SIG-M5 treated with dmso at 0.1 percent for 504 hours (cell line): Measurements from ENCODE around the gene INSL4.

ENCODE experiments used
- DNase-seq: peaks from one replicate; lab custom pipeline; 2025; ENCODE audit not compliant: unreplicated experiment; lab: John Stamatoyannopoulos, UW

INSL4 gene

GRCh38 chr9:5231212-5231611 lies at the start of gene INSL4:
Gene INSL4, plus strand, starts transcription at chr9:5231419. Its CDS starts 105 bp downstream, at chr9:5231524.
- DNase-seq, result no peak

DNA sequence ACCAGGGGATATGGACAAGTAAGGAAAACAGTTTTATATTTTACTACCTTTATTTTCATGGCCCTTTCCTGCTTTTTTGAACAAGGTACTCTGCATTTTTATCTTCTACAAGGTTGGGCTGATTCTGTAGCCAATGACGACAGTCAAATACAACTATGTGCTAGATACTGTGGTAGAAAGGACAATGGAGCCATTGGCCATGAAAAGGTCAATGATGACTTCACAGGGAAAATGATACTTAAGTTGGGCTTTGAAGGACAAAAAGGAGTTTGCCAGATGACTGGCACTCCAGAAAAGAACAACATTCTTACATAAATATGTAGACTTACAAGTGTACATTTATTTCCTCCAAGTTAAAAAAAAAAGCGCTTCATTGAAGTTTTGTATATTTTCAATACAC lies 46.4 kb upstream of the INSL4 start:
- no peak for DNase-seq

DNA sequence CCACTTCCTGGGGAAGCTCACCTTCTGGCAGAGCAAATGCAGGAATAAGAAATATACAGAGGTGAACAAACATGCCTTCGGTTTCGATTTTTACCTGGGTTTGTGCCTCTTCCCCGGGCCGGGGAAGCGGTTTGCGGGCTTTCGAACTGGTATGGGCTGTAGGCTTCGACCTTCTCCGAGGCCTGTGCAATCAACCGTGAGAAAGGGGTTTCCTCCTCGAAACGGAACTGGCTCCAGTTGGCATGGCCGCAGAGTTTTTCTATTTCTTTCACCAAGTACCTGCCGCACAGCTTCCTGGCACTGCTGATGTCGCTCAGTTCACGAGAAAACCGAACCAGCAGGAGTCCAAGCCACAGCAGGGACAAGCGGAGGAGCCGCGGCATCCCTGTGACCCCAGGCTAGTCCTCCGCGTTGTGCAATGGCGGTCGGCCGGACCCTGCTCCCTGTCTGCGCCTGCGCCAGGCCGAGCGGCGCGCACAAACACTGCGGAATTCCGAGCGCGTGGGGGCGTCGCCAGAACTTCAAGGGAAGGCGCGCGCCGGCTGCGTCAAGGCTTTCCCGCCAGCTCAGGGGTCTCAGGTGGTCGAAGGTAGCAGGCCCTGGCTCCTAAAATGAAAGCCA lies 45.9 kb upstream of the INSL4 start, which contains the start of gene INSL6:
Gene INSL6, minus strand, starts transcription at position 420 of the 621 bp plus-strand sequence. Its CDS starts 37 bp downstream, at position 383.
- no peak for DNase-seq

DNA sequence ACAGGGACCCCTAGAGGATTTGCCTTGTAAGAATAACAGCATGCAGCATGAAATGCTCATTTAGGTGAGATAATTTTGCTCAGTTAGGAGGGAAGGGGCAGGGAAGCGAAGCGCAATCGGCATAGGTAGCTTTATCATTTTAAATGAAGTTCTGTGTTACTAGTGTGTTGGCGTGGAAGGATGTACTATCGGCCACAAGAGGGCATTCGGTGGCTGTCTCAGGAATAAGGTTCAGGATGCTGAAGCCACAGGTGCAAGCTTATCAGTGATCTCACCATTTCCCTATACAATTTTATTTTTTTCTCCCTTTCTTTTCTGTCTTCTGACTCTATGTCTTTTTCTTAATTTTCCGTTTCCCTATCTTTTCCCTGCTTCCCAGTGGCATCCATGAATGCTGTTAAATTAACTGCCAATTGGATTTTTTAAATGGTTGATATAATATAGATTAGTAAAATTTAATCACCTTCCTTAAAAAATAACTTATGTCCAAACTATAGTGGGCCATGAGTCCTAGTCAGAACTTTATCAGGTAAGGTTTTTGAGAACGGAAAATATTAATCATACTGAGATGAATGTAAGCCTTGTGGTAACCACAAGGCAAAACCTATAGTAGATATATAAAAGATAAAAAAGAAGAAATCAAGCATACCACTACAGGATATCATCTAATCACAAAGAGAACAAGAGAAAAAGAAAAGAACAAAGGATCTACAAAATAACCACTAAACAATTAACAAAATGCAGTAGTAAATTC lies 44.6 kb upstream of the INSL4 start:
- peak; percentile 32 for DNase-seq

- DNase-seq, result no peak
Observed at GRCh38 chr9:5188060-5188984, 42.9 kb upstream of the INSL4 start.

DNA sequence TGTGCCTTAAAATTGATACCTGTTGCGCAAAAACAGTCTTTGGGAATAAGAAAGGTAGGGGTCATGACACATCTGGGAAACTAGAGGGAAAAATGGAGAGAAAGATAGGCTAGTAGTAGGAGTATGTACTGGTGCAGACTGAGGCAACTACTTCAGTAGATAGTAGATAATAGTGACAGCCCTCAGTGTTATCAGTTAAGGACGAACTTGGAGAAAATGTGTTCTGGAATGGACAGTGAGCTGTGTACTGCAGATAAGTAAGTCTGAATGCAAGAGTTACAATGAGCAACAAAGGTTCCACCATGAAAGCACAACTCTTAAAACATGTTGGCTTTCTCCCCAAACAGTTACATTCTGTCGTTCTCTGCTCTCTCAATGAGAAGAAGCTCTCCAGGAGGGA lies 39.2 kb upstream of the INSL4 start:
- no peak for DNase-seq

DNA sequence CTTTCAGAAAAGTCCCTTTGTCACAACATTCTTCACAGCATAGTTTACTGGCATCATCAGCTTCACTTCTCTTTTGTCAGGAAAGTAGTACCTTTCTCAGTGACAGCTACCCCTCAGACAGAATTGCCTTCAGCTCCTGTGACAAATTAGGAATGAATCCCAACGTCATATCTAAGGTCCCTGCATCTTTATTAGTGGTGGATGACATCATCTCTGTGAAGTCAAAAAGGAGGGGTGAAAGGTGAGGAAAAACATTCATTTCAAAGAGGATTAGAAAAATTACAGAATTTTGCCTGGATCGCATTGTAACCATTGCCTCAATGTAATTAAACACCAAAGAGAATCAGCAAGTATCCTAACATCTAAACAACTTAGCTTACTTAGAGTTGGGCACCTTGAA lies 37.9 kb upstream of the INSL4 start:
- no peak for DNase-seq

- peak; percentile 1 for DNase-seq
Observed at GRCh38 chr9:5195463-5195862, 35.8 kb upstream of the INSL4 start.

- DNase-seq, result no peak
Observed at GRCh38 chr9:5205071-5205470, 26.1 kb upstream of the INSL4 start.

- no peak for DNase-seq
Observed at GRCh38 chr9:5230554-5230953, 665 bp upstream of the INSL4 start.

DNA sequence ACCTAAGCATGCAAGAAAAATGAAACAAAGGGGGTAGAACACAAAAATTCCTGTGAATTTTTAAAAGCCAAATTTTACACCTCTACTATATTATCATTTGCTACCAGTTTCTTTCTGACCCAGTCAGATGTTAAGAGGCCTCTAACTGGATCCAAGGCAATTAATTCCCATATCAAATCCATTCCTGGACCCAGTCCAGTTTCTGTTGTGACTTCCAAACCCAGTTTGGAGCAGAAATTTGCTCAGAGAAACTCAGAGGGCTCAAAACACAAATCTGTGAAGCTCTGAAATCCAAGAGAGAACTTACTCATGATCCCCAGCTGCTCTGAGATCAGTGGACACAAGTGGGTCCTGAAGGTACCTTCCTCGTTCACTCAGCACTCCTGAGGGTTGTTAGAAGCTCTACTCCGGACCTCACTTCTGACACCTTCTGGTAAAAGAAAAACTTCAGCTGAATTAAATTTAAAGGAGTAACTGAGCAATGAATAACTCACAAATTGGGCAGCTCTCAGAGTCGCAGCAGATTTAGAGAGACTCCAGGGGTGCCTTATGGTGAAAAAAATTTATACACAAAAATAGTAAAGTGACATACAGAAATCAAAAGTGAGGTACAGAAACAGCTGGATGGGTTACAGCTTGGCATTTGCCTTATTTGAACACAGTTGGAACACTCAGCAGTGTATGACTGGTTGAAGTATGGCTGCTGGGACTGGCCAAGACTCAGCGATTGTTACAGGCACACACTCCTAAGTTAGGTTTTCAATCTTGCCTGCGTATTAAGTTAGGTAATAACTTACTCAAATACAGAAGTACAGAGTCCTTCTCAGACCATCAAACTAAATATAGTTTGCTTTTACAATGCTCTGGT lies 32.4 kb downstream of the INSL4 start:
- no peak for DNase-seq

DNA sequence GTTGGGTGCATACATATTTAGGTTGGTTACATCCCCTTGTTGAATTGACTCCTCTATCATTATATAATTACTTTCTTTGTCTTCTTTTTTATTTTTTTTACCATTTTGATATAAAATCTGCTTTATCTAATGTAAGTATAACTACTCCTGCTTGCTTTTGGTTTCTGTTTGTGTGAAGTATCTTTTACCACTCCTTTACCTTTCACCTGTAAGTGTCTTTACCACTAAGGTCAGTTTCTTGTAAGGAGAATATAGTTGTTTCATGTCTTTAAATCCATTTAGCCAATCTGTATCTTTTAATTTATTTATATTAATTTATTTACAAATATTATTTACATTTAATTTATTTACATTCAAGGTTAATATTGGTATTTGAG lies 33.0 kb downstream of the INSL4 start:
- DNase-seq, result no peak

DNA sequence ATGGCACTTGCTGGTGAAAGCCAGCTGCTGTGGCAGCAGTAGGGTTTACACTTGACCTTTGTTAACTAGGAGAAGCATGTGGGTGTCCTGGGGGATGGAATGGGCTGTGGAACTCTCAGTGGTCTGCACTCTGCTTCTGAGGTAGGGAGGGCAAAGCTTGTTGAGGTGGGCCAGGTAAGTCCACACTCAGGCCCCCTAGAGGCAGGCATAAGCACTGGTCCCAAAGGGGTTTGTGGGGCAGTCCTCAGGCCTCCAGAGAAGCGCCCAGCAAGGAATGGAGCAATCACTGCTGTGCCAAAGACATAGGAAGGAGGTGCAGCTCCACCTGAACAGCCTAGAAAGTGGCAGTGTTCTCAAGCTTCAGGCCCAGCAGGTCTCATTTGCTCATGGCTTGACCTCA lies 34.7 kb downstream of the INSL4 start:
- DNase-seq, result no peak

DNA sequence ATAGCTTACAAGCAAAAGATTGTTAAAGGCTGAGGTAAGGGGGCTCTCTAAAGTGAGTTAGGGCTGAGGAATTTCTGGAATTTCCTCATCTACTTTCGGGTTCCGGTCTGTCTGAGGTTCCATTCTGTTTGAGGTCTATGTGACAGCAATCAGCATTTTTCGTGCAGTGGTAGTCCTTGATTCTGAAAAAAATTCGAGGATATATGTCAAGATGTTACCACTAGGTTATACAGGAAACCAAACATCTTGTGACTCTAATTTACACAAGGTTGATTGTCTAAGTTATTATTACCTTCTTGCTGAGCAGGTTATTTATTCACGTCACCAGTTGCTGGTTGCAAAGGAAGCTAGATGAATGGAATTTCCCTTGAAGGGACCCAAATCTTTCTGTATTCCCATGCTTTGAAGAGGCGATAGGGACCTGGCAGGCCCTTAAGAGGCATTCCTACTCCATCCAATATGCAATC lies 38.1 kb downstream of the INSL4 start:
- DNase-seq, result no peak

- DNase-seq, result no peak
Observed at GRCh38 chr9:5274770-5275169, 43.6 kb downstream of the INSL4 start.

DNA sequence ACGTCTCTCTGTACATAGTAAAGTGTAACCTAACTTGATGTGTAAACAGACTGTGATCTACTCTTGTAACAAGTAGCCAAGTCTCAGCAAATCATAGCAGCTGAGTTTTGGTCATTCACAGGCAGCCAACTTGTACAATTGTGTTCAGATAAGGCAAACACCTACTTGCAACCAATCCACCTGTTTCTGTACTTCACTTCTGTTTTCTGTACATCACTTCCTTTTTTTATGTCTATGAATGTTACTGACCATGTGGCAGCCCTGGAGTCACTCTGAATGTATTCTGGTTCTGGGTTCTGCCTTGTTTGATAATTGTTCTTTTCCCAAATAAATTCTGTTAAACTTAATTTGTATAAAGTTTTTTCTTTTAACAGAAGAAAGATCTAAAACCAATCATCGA lies 47.3 kb downstream of the INSL4 start:
- DNase-seq, result peak; percentile 5
